HepG2 (cell line): ENCODE results near the gene MACROH2A1. TPM values are rescaled to one million over a fixed set of nuclear protein-coding genes. Genes with fewer than 3 reads are reported as not detected.

Source experiments
- ATAC-seq: fragments of 200-7000 bp; cut with Tn5 transposase; 3 replicates; pipeline ENCODE4 v1.9.1; 2020; ENCODE audit warnings: mild to moderate bottlenecking, moderate library complexity
- BruUV-seq: library from RNA; stranded (reverse); fragments of 400-500 nt; replicated peaks from 2 replicates; lab custom pipeline; 2021; lab: Mats Ljungman, UMichigan
- CTCF ChIA-PET: fragments of 300-600 bp; formaldehyde crosslinking; extraction: SDS; loops from one replicate; lab custom pipeline; 2021; ENCODE audit warnings: low total read pairs, inconsistent platforms, low intra/inter-chr PET ratio; lab: Yijun Ruan, JAX
- POLR2A ChIA-PET: fragments of 350-600 bp; sonication (Branson Sonifier 250); formaldehyde crosslinking; loops from one replicate; lab custom pipeline; 2020; ENCODE audit warnings: antibody characterized with exemption, inconsistent platforms; lab: Yijun Ruan, JAX
- DNase-seq: peaks from one replicate; pipeline ENCODE4 v3.0.0-alpha.2; 2015; ENCODE audit warnings: low spot score
- FAIRE-seq: peaks from 3 replicates; lab custom pipeline; 2011; peaks lifted over from hg19 to GRCh38; lab: Jason Lieb, UNC
- H2AFZ ChIP-seq: one replicate; pipeline ENCODE4 v1.6.1; 2011; ENCODE audit warnings: low read length, inconsistent platforms
- H3K27ac ChIP-seq: fragments of 300-600 bp; 3 replicates; pipeline ENCODE4 v1.8.0; 2011; ENCODE audit warnings: mixed run types, mild to moderate bottlenecking, mixed read lengths, low read length, inconsistent platforms; ENCODE audit not compliant: insufficient read depth; ENCODE audit errors: extremely low read length
- H3K27me3 ChIP-seq, 2 experiments: fragments of 200-600 bp in 1 of 2; 2 replicates in 1 of 2; 3 replicates in 1 of 2; pipeline versions ENCODE4 v1.6.0 to v1.8.0; 2011; ENCODE audit warnings: low read length in 2 of 2, mild to moderate bottlenecking in 2 of 2, moderate library complexity in 2 of 2, inconsistent platforms in 1 of 2; ENCODE audit not compliant: insufficient read depth in 2 of 2, control insufficient read depth in 1 of 2
- H3K36me3 ChIP-seq, 2 experiments: fragments of 200-600 bp in 1 of 2; replicated peaks in 1 of 2; 2 replicates in 1 of 2; 3 replicates in 1 of 2; pipeline versions ENCODE4 v1.5.1 to v1.8.0; 2011; ENCODE audit warnings: low read length in 2 of 2, inconsistent platforms in 1 of 2; ENCODE audit not compliant: insufficient read depth in 2 of 2, control insufficient read depth in 1 of 2
- H3K4me1 ChIP-seq: 2 replicates; pipeline ENCODE4 v1.5.1; 2012; ENCODE audit warnings: low read length, inconsistent platforms; ENCODE audit not compliant: insufficient read depth
- H3K4me2 ChIP-seq: 2 replicates; pipeline ENCODE4 v1.6.0; 2011; ENCODE audit warnings: low read depth, low read length, inconsistent platforms
- H3K4me3 ChIP-seq, 3 experiments: fragments of 200-600 bp in 1 of 3; sonication (generic), shearing (Covaris generic) in 1 of 3; replicated peaks in 1 of 3; 2 replicates each; pipeline ENCODE4 v1.5.1; 2011 to 2016; ENCODE audit warnings: low read length in 3 of 3, inconsistent platforms in 2 of 3, low read depth in 2 of 3, mild to moderate bottlenecking in 2 of 3, control low read depth in 1 of 3, mixed read lengths in 1 of 3; ENCODE audit not compliant: insufficient read depth in 1 of 3
- H3K79me2 ChIP-seq: one replicate; pipeline ENCODE4 v1.6.1; 2011; ENCODE audit warnings: low read length, inconsistent platforms; ENCODE audit not compliant: insufficient read depth
- H3K9ac ChIP-seq: 2 replicates; pipeline ENCODE4 v1.6.0; 2011; ENCODE audit warnings: mild to moderate bottlenecking, low read depth, low read length, inconsistent platforms; ENCODE audit not compliant: insufficient read depth
- H3K9me3 ChIP-seq: 2 replicates; pipeline ENCODE4 v1.5.1; 2012; ENCODE audit warnings: mild to moderate bottlenecking, low read length
- H4K20me1 ChIP-seq: 2 replicates; pipeline ENCODE4 v1.6.0; 2011; ENCODE audit warnings: inconsistent platforms, mild to moderate bottlenecking, low read length, moderate library complexity; ENCODE audit not compliant: insufficient read depth
- BCL6 ChIP-seq: IDR thresholded peaks from 2 replicates; pipeline ENCODE4 v1.6.1; 2016; ENCODE audit warnings: missing genetic modification reagents, missing compliant biosample characterization
- DBP ChIP-seq: sonication (generic); formaldehyde crosslinking; IDR thresholded peaks from 2 replicates; pipeline ENCODE4 v1.4.0; 2020; ENCODE audit warnings: missing genetic modification reagents; ENCODE audit errors: not compliant biosample characterization
- IKZF4 ChIP-seq: sonication (generic); formaldehyde crosslinking; IDR thresholded peaks from 2 replicates; pipeline ENCODE4 v1.5.1; 2020; ENCODE audit warnings: borderline replicate concordance, mild to moderate bottlenecking, low read depth, missing genetic modification reagents; ENCODE audit errors: not compliant biosample characterization
- RAD51 ChIP-seq: fragments of 450-650 bp; IDR thresholded peaks from 2 replicates; pipeline ENCODE4 v1.6.1; 2016; ENCODE audit warnings: borderline replicate concordance
- SALL2 ChIP-seq: sonication (generic); formaldehyde crosslinking; IDR thresholded peaks from 2 replicates; pipeline ENCODE4 v1.8.1; 2023; ENCODE audit warnings: mild to moderate bottlenecking, missing genetic modification reagents, inconsistent platforms
- ZBTB34 ChIP-seq: sonication (generic); formaldehyde crosslinking; IDR thresholded peaks from 2 replicates; pipeline ENCODE4 v1.8.0; 2022; ENCODE audit warnings: mild to moderate bottlenecking, missing genetic modification reagents
- ZNF337 ChIP-seq: sonication (generic); formaldehyde crosslinking; IDR thresholded peaks from 2 replicates; pipeline ENCODE4 v1.5.1; 2020; ENCODE audit warnings: missing genetic modification reagents, low read depth, mild to moderate bottlenecking, borderline replicate concordance
- ZSCAN31 ChIP-seq: sonication (generic); formaldehyde crosslinking; IDR thresholded peaks from 2 replicates; pipeline ENCODE4 v1.5.0; 2020; ENCODE audit warnings: low read depth, mild to moderate bottlenecking, missing genetic modification reagents
- ZSCAN9 ChIP-seq: IDR thresholded peaks from 2 replicates; pipeline ENCODE4 v1.6.1; 2016; ENCODE audit warnings: borderline replicate concordance
- WGBS: methylation state at CpG from one replicate; pipeline ENCODE4 v1.1.6; 2017; ENCODE audit warnings: low lambda C conversion rate; 5-methylcytosine and 5-hydroxymethylcytosine counted together
- in situ Hi-C: cut with HindIII; loops from 2 replicates; pipeline ENCODE4 v1.10.0; 2017; ENCODE audit warnings: low pct_unique_long_range_greater_than_20kb; ENCODE audit not compliant: extremely low pct_ligation_motif_present
- intact Hi-C: fragments of 100-400 bp; cut with micrococcal nuclease; formaldehyde crosslinking; loops from one replicate; pipeline ENCODE4 v1.10.0; 2022; ENCODE audit not compliant: unreplicated experiment
- polyA plus RNA-seq, 8 experiments: library from polyadenylated mRNA; depleted of rRNA in 3 of 8; stranded (reverse) in 7 of 8; unstranded in 1 of 8; fragments of >200 nt; fragmentation: Illumina TruSeq in 4 of 8; extraction: Trizol in 4 of 8; gene quantifications; 2 replicates each; pipeline versions ENCODE4 v1.2.1 to v1.2.3, GENCODE V29; 2011 to 2016; ENCODE audit warnings: low read depth in 4 of 8, missing spikeins in 1 of 8, mixed read lengths in 1 of 8; ENCODE audit not compliant: insufficient read depth in 1 of 8
- total RNA-seq, 5 experiments: library from RNA; depleted of rRNA; stranded (reverse); fragments of >200 nt; fragmentation: Illumina TruSeq; extraction: Trizol; gene quantifications; 2 replicates each; pipeline ENCODE4 v1.2.3, GENCODE V29; 2016; ENCODE audit warnings: low read depth in 1 of 5

MACROH2A1 gene
- total and polyA plus RNA-seq, 2 of the 13 experiments (the other 11 are each of a cell fraction or from before 2014, with no cell fraction given) = 69.1 to 158 TPM

- H3K79me2 ChIP-seq = no peaks in the 10 kb centered on the region
- no peak overlapping the region for H3K9ac ChIP-seq
- ChIA-PET CTCF (no interaction called here), POLR2A (no interaction called here)
- in situ Hi-C loops (no loop called here), intact Hi-C loops (no loop called here)
- no peak overlapping the region for H3K4me3 ChIP-seq
- H2AFZ ChIP-seq = no peak overlapping the region
- H3K36me3 ChIP-seq = no peaks in the 10 kb centered on the region
- no peak for ATAC-seq
- H3K9me3 ChIP-seq = no peaks in the 10 kb centered on the region
- no peak for FAIRE-seq
- no peaks in the 10 kb centered on the region for H4K20me1 ChIP-seq
- DNase-seq = no peak
- 83% methylated on average over 5 of the region's 5 CpGs for WGBS
- no peak for TF ChIP-seq BCL6 (CRISPR knock-in tag)
- TF ChIP-seq ZNF337 (CRISPR knock-in tag) = no peak
- no peak for TF ChIP-seq ZSCAN31
- no peak for TF ChIP-seq IKZF4 (CRISPR knock-in tag)
- no peak for TF ChIP-seq SALL2
- no peak for TF ChIP-seq RAD51
- no peak for TF ChIP-seq ZBTB34 (CRISPR knock-in tag)
- TF ChIP-seq DBP (CRISPR knock-in tag) = no peak
- no peak for TF ChIP-seq ZSCAN9 (CRISPR knock-in tag)
- TF ChIP-seq, all 625 proteins: peak for 0
- Histone ChIP-seq H3K27me3 (no peaks in the 10 kb centered on the region), H3K4me1 (0 out of 2 replicates have a peak, but pooled peaks cover 5% of the 10 kb centered on the region), H3K27ac (no peak overlapping the region), H3K4me2 (no peak overlapping the region)
- BruUV-seq = no TSS peak
Observed at GRCh38 chr5:135296900-135297816, 101.9 kb downstream of the MACROH2A1 start.
